ENCODE data around the gene SCMH1.

GRCh38 chr1:41171266-41171874, 70.7 kb downstream of the SCMH1 start:
- no peak for TF ChIP-seq EP300 (IDR thresholded peaks at IDR 0.05; ENCODE audit: borderline replicate concordance)
- no peak for TF ChIP-seq MAX (IDR thresholded peaks at IDR 0.05)
- TF ChIP-seq, protein P1, sequence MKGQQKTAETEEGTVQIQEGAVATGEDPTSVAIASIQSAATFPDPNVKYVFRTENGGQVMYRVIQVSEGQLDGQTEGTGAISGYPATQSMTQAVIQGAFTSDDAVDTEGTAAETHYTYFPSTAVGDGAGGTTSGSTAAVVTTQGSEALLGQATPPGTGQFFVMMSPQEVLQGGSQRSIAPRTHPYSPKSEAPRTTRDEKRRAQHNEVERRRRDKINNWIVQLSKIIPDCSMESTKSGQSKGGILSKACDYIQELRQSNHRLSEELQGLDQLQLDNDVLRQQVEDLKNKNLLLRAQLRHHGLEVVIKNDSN (IDR thresholded peaks at IDR 0.05), result no peak
- TF ChIP-seq CEBPB (IDR thresholded peaks at IDR 0.05), result no peak
